Measurements from ENCODE around the gene PTGDR2. TPM values are rescaled to one million over a fixed set of nuclear protein-coding genes. Genes with fewer than 3 reads are reported as not detected.

Gene PTGDR2
- polyA plus RNA-seq, 3 donors: 0.22 to 0.81 TPM; not detected in 1

DNA sequence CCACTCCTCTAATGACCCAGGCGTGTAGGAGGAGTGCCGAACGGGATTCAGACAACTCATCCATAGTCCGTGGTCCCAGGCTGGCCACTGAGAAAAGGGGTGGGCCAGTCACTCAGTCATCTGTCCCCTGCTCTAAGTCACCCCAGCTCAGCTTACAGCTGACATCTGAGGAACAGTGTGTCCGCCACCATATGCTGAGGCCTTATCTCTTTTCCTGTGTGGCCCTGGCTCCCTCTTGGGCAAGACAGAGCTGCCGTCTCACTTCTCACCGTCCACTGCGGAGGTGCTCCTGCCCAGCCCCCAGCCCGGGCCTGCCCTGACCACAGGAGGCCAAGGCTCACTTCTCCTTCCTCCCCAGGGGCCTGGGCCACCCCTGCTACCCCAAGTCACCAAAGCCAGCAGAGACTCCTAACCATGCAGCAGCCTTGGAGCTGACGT, 7.0 kb downstream of the PTGDR2 start:
- H3K27ac ChIP-seq (ENCODE audit: low read depth, low read length): no peak overlapping the region
- WGBS, 3 donors: 74 to 93% (median 80%) methylated on average over 10 of the region's 10 CpGs

GRCh38 chr11:60847896-60848295, 7.9 kb downstream of the PTGDR2 start:
- WGBS, 3 donors: 84 to 87% (median 84%) methylated on average over 12 of the region's 12 CpGs
- no peak overlapping the region for H3K27ac ChIP-seq (ENCODE audit: low read depth, low read length)

DNA sequence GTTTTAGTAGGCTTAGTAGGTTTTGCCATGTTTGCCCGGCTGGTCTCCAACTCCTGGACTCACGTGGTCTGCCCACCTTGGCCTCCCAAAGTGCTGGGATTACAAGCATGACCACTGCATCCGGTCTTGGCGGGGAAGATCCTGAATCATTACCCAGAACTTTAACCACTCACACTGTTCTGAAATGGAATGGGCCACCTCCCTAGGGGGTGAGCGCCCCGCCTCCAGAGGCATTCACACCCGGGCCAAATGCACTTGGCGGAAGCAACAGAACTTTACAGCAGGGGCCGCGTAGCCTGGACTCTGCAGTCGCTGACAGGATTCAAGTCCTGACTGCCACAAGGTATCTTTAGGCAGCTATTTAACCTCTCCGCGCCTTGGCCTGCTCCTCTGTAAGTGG, 8.5 kb downstream of the PTGDR2 start:
- WGBS, 3 donors: 71 to 83% (median 75%) methylated on average over 13 of the region's 13 CpGs
- no peak overlapping the region for H3K27ac ChIP-seq (ENCODE audit: low read depth, low read length)

- no peak overlapping the region for H3K27ac ChIP-seq (ENCODE audit: low read depth, low read length)
- WGBS, 3 donors: 80 to 89% (median 83%) methylated on average over 8 of the region's 8 CpGs
These were observed 10.4 kb downstream of the PTGDR2 start for GRCh38 chr11:60845338-60845737.

GRCh38 chr11:60844870-60845221, 10.9 kb downstream of the PTGDR2 start:
- WGBS, 3 donors: 39 to 51% (median 47%) methylated on average over 4 of the region's 4 CpGs
- no peak overlapping the region for H3K27ac ChIP-seq (ENCODE audit: low read depth, low read length)

GRCh38 chr11:60844045-60844869, 11.5 kb downstream of the PTGDR2 start:
- 49 to 68% (median 55%) methylated on average over 10 of the region's 10 CpGs for WGBS, 3 donors
- no peak overlapping the region for H3K27ac ChIP-seq (ENCODE audit: low read depth, low read length)

- 9 to 15% (median 12%) methylated on average over 23 of the region's 23 CpGs for WGBS, 3 donors
- no peak overlapping the region for H3K27ac ChIP-seq (ENCODE audit: low read depth, low read length)
These were observed 12.8 kb downstream of the PTGDR2 start for GRCh38 chr11:60842668-60843600.

DNA sequence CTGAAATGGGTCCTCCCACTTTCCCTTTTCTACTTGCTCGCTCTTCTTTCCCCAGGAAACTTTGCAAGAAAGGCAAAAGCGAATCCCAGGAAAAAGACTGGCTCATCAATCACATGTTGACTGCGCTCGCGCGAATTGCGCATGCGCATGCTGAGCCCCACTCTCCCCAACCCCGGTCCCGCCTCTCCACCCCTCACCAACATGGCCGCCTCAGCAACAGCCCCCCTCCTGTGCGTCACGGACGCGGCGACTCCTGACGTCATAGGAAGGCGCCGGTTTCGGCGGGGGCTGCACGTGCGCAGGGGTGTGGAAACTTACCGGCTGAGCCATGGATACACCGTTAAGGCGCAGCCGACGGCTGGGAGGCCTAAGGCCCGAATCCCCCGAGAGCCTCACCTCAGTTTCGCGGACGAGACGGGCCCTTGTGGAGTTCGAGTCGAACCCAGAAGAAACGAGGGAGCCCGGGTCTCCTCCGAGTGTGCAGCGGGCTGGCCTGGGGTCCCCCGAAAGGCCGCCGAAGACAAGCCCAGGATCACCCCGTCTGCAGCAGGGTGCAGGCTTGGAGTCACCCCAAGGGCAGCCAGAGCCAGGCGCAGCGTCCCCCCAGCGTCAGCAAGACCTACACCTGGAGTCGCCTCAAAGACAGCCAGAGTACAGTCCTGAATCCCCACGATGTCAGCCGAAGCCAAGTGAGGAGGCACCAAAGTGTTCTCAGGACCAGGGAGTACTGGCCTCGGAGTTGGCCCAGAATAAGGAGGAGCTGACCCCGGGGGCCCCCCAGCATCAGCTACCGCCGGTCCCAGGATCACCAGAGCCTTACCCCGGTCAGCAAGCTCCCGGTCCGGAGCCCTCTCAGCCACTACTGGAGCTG, 13.7 kb downstream of the PTGDR2 start, which contains the start of gene CCDC86:
TSS of gene CCDC86 (plus strand) at position 317 of the 871 bp plus-strand sequence. CDS start at position 329, 12 bp downstream.
- H3K27ac ChIP-seq (ENCODE audit: low read depth, low read length): no peak within 1 kb of the TSS
- WGBS, 3 donors: 0 to 1% (median 0%) methylated on average over 57 of the region's 57 CpGs

DNA sequence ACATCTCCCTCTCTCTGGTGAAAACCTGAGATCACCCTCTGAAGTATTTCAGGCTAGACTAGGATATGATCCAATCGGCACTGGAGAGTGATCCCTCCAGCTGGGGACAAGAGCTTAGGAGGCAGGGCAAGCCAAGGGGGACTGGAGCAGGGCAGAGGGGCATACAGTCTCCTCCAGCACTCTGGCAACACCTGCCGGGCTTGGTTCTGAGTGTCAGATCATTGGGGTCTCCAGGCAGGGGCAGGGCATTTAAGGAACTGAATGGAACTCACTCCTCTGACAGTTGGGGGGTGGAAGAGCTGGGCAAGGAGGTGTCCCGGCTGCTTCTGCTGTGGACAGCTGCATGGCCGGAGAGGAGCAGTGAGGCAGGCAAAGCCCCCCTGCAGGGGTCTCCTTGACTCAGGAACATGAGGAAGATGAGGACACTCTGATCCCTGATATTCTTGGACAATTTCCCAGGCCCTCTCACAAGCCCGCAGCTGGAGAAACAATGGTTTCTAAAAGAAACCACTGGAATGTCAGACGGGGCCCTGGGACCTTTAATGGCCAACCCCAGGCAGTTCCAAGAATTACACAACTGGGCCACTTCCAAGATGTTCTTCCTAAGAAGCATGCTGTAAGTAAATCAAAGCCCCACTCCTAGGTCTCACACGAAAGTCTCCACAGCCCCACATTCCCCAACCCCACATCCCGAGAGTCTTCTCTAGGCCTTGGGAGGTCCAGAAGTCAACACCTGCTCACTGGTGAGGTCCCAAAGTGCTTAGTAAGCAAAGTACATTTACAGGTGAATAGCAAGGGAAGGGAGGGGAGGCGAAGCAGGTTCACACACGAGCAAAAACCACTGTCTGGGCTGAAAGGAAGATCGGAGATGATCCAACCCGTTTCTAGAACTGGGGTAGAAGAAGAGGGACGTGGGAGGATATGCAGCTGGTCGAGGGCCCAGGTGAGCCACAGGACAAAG, 15.0 kb downstream of the PTGDR2 start:
- H3K27ac ChIP-seq (ENCODE audit: low read depth, low read length): no peak overlapping the region

GRCh38 chr11:60838132-60838531, 17.6 kb downstream of the PTGDR2 start:
- H3K27ac ChIP-seq (ENCODE audit: low read depth, low read length): no peak overlapping the region
- WGBS, 3 donors: 77 to 93% (median 92%) methylated on average over 7 of the region's 7 CpGs

More for the DNA sequence above, 15.0 kb downstream of the PTGDR2 start:
- WGBS, 3 donors: 63 to 83% (median 65%) methylated on average over 14 of the region's 14 CpGs

DNA sequence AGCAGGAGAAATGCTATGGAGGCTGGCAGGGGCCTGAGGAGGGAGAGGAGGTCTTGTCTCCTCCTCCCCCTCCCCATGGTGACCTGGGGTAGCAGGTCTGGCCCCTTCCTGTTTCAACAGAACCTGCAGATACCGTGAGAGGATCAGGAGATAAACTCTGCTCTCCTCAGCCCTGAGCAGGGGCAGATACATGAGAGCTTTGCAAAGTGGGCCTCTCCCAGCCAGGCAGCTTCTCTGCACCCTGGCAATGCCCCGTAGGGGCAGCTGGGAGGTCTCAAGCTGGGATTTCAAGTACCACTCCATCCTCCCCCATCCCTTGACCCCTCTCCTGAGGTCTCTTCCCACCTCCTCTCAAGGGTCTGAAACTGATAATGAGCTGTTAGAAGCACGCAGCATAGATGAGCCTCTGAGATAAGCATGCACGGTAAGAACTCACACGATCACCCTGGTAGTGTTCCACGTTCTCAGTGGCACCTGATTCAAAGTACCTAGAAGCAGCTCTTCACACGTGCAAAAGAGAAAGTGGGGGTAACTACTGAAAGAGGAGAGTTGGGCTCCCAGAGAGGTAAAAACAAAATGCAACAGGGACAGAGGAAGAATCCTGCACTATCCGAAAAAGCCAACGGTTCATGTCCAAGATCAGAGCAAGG, 18.8 kb downstream of the PTGDR2 start:
- WGBS, 3 donors: 57 to 80% (median 78%) methylated on average over 9 of the region's 9 CpGs
- no peak overlapping the region for H3K27ac ChIP-seq (ENCODE audit: low read depth, low read length)

- no peak overlapping the region for H3K27ac ChIP-seq (ENCODE audit: low read depth, low read length)
- WGBS, 3 donors: 73 to 81% (median 77%) methylated on average over 3 of the region's 3 CpGs
These were observed 20.3 kb downstream of the PTGDR2 start for GRCh38 chr11:60835534-60835846.

DNA sequence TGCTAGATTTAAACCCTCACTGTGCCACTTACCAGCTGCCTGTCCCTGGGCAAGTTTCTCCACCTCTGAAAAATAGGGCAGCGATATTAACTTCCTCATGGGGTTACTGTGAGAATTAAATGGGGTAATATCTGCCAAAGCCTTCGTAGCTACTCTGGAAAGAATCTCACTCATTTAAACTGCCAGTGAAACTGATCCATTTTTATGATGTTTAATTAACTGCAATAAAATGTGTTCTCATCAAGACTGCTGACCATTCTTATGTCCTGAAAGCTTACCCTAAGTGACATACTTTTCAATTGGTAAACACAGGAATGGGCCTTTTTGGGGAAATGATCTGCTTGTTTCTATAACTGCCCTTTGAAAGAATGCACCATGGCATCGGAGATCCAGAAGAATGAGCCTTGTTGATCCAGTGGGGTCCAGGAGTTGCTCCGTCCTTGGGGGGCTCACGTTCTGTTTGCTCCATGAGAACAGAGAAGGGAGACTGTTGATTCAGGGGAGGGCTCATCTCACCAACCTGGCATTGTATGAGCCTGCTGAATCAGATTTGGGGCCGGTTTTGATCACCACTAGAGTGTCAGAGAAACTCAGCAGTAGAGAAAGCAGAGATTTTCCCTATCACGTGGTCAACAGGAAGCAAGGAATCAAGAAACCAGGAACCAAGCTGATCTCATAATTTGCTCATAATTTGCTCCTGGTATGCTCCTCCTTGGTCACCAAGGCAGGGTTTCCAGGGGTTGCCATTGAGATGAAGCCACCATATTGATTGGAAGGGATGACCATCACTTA, 20.8 kb downstream of the PTGDR2 start:
- H3K27ac ChIP-seq (ENCODE audit: low read depth, low read length): no peak overlapping the region
- 53 to 56% (median 55%) methylated on average over 7 of the region's 7 CpGs for WGBS, 3 donors

GRCh38 chr11:60831501-60832079, 24.2 kb downstream of the PTGDR2 start:
- 44 to 59% (median 47%) methylated on average over 7 of the region's 7 CpGs for WGBS, 3 donors
- H3K27ac ChIP-seq (ENCODE audit: low read depth, low read length): no peak overlapping the region

GRCh38 chr11:60831143-60831500, 24.6 kb downstream of the PTGDR2 start:
- WGBS, 3 donors: 16 to 17% (median 17%) methylated on average over 8 of the region's 8 CpGs
- no peak overlapping the region for H3K27ac ChIP-seq (ENCODE audit: low read depth, low read length)
